HepG2 (cell line): ENCODE measurements around the gene ATP6V0A1. TPM values are rescaled to one million over a fixed set of nuclear protein-coding genes. Genes with fewer than 3 reads are reported as not detected.

Experiments used
- BRD4 ChIP-seq: sonication (generic); formaldehyde crosslinking; IDR thresholded peaks from 2 replicates; pipeline ENCODE4 v1.4.0; 2020; ENCODE audit warnings: missing genetic modification reagents
- DR1 ChIP-seq: sonication (generic); formaldehyde crosslinking; IDR thresholded peaks from 2 replicates; pipeline ENCODE4 v1.8.0; 2021; ENCODE audit warnings: mild to moderate bottlenecking, missing genetic modification reagents, inconsistent platforms
- ETV5 ChIP-seq: IDR thresholded peaks from 2 replicates; pipeline ENCODE4 v1.6.1; 2018; ENCODE audit warnings: missing biosample characterization, missing genetic modification reagents, inconsistent platforms, borderline replicate concordance
- HDAC2 ChIP-seq: sonication (generic); formaldehyde crosslinking; IDR thresholded peaks from 2 replicates; pipeline ENCODE4 v1.4.0; 2020; ENCODE audit warnings: missing genetic modification reagents
- IRX3 ChIP-seq: sonication (generic); formaldehyde crosslinking; IDR thresholded peaks from 2 replicates; pipeline ENCODE4 v1.8.1; 2023; ENCODE audit warnings: mild to moderate bottlenecking, low read depth, missing genetic modification reagents, borderline replicate concordance
- MEIS2 ChIP-seq: sonication (generic); formaldehyde crosslinking; IDR thresholded peaks from 2 replicates; pipeline ENCODE4 v1.9.0; 2021; ENCODE audit warnings: mild to moderate bottlenecking, missing genetic modification reagents
- PAF1 ChIP-seq: IDR thresholded peaks from 2 replicates; pipeline ENCODE4 v1.6.1; 2016; ENCODE audit warnings: missing genetic modification reagents, missing compliant biosample characterization
- RORA ChIP-seq: sonication (generic); formaldehyde crosslinking; IDR thresholded peaks from 2 replicates; pipeline ENCODE4 v1.5.0; 2020; ENCODE audit warnings: mild to moderate bottlenecking, missing genetic modification reagents, moderate library complexity
- ZNF556 ChIP-seq: sonication (generic); formaldehyde crosslinking; IDR thresholded peaks from 2 replicates; pipeline ENCODE4 v1.4.0; 2020; ENCODE audit warnings: mild to moderate bottlenecking, missing genetic modification reagents, borderline replicate concordance
- ZNF883 ChIP-seq: sonication (generic); formaldehyde crosslinking; IDR thresholded peaks from 2 replicates; pipeline ENCODE4 v1.5.1; 2020; ENCODE audit warnings: mild to moderate bottlenecking, missing genetic modification reagents; ENCODE audit errors: not compliant biosample characterization
- polyA plus RNA-seq, 8 experiments: library from polyadenylated mRNA; depleted of rRNA in 3 of 8; stranded (reverse) in 7 of 8; unstranded in 1 of 8; fragments of >200 nt; fragmentation: Illumina TruSeq in 4 of 8; extraction: Trizol in 4 of 8; gene quantifications; 2 replicates each; pipeline versions ENCODE4 v1.2.1 to v1.2.3, GENCODE V29; 2011 to 2016; ENCODE audit warnings: low read depth in 4 of 8, missing spikeins in 1 of 8, mixed read lengths in 1 of 8; ENCODE audit not compliant: insufficient read depth in 1 of 8
- total RNA-seq, 5 experiments: library from RNA; depleted of rRNA; stranded (reverse); fragments of >200 nt; fragmentation: Illumina TruSeq; extraction: Trizol; gene quantifications; 2 replicates each; pipeline ENCODE4 v1.2.3, GENCODE V29; 2016; ENCODE audit warnings: low read depth in 1 of 5
- TF ChIP-seq, protein P1 (sequence below), 2 experiments: fragments of 450-650 bp in 1 of 2; sonication (generic) in 1 of 2; formaldehyde crosslinking in 1 of 2; IDR thresholded peaks; 2 replicates each; pipeline versions ENCODE4 v1.6.1 to v1.8.0; 2016 to 2022; ENCODE audit warnings: antibody characterized with exemption in 1 of 2, mild to moderate bottlenecking in 1 of 2, missing genetic modification reagents in 1 of 2
- TF ChIP-seq, protein P2 (sequence below): sonication (generic); formaldehyde crosslinking; IDR thresholded peaks from 2 replicates; pipeline ENCODE4 v1.5.1; 2020; ENCODE audit warnings: missing genetic modification reagents, mild to moderate bottlenecking, borderline replicate concordance
- TF ChIP-seq, protein P3 (sequence below): sonication (generic); formaldehyde crosslinking; IDR thresholded peaks from 2 replicates; pipeline ENCODE4 v1.5.1; 2020; ENCODE audit warnings: mild to moderate bottlenecking, missing genetic modification reagents

Gene ATP6V0A1
- total and polyA plus RNA-seq, 2 of the 13 experiments (the other 11 are each of a cell fraction or from before 2014, with no cell fraction given): 27.9 to 54.1 TPM

DNA sequence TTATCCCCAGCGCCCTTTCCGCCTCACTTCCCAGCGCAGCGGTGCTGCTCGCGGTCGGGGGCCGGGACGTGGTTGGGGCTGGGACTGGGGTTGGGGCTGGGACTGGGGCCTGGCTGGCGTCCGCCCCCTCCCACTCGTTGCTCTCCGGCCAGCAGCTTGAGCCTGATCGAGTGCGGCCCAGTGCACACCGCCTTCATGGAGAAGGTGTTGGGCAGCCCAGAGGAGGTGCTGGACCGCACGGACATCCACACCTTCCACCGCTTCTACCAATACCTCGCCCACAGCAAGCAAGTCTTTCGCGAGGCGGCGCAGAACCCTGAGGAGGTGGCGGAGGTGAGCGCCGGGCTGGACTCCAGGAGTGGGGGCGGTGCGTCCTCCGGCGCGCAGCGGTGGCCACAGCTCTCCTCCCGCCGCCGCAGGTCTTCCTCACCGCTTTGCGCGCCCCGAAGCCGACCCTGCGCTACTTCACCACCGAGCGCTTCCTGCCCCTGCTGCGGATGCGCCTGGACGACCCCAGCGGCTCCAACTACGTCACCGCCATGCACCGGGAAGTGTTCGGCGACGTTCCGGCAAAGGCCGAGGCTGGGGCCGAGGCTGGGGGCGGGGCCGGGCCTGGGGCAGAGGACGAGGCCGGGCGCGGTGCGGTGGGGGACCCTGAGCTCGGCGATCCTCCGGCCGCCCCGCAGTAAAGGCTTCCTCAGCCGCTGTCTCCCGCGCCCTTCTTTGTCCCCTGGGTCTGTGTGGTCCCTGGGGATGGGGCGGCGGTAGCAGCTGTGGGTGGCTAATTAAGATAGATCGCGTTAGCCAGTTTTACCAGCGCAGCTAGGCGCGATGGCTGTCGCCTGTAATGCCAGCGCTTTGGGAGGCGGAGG lies 95.8 kb downstream of the ATP6V0A1 start (continued):
- TF ChIP-seq, protein P1, sequence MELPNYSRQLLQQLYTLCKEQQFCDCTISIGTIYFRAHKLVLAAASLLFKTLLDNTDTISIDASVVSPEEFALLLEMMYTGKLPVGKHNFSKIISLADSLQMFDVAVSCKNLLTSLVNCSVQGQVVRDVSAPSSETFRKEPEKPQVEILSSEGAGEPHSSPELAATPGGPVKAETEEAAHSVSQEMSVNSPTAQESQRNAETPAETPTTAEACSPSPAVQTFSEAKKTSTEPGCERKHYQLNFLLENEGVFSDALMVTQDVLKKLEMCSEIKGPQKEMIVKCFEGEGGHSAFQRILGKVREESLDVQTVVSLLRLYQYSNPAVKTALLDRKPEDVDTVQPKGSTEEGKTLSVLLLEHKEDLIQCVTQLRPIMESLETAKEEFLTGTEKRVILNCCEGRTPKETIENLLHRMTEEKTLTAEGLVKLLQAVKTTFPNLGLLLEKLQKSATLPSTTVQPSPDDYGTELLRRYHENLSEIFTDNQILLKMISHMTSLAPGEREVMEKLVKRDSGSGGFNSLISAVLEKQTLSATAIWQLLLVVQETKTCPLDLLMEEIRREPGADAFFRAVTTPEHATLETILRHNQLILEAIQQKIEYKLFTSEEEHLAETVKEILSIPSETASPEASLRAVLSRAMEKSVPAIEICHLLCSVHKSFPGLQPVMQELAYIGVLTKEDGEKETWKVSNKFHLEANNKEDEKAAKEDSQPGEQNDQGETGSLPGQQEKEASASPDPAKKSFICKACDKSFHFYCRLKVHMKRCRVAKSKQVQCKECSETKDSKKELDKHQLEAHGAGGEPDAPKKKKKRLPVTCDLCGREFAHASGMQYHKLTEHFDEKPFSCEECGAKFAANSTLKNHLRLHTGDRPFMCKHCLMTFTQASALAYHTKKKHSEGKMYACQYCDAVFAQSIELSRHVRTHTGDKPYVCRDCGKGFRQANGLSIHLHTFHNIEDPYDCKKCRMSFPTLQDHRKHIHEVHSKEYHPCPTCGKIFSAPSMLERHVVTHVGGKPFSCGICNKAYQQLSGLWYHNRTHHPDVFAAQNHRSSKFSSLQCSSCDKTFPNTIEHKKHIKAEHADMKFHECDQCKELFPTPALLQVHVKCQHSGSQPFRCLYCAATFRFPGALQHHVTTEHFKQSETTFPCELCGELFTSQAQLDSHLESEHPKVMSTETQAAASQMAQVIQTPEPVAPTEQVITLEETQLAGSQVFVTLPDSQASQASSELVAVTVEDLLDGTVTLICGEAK (IDR thresholded peaks at IDR 0.05): no peak
- TF ChIP-seq, protein P1 (CRISPR knock-in tag; IDR thresholded peaks at IDR 0.05): peak; percentile 56; the same call in 1 of the 2 replicates
- peak; percentile 91 for TF ChIP-seq DR1 (CRISPR knock-in tag)
- TF ChIP-seq, protein P2, sequence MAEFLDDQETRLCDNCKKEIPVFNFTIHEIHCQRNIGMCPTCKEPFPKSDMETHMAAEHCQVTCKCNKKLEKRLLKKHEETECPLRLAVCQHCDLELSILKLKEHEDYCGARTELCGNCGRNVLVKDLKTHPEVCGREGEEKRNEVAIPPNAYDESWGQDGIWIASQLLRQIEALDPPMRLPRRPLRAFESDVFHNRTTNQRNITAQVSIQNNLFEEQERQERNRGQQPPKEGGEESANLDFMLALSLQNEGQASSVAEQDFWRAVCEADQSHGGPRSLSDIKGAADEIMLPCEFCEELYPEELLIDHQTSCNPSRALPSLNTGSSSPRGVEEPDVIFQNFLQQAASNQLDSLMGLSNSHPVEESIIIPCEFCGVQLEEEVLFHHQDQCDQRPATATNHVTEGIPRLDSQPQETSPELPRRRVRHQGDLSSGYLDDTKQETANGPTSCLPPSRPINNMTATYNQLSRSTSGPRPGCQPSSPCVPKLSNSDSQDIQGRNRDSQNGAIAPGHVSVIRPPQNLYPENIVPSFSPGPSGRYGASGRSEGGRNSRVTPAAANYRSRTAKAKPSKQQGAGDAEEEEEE (CRISPR knock-in tag): 0 out of 2 replicates have a peak, but pooled peaks have one; percentile 63
- TF ChIP-seq ZNF883 (CRISPR knock-in tag): peak; percentile 59
- peak; percentile 79 for TF ChIP-seq MEIS2 (CRISPR knock-in tag)
- no peak for TF ChIP-seq PAF1 (CRISPR knock-in tag)
- TF ChIP-seq BRD4: peak; percentile 91
- TF ChIP-seq RORA (CRISPR knock-in tag): no peak; the same call in 1 of the 2 replicates
- peak; percentile 90 for TF ChIP-seq ETV5 (CRISPR knock-in tag)
- peak; percentile 89 for TF ChIP-seq HDAC2 (CRISPR knock-in tag)
- TF ChIP-seq ZNF556: peak; percentile 96; the same call in 1 of the 2 replicates
- TF ChIP-seq, protein P3, sequence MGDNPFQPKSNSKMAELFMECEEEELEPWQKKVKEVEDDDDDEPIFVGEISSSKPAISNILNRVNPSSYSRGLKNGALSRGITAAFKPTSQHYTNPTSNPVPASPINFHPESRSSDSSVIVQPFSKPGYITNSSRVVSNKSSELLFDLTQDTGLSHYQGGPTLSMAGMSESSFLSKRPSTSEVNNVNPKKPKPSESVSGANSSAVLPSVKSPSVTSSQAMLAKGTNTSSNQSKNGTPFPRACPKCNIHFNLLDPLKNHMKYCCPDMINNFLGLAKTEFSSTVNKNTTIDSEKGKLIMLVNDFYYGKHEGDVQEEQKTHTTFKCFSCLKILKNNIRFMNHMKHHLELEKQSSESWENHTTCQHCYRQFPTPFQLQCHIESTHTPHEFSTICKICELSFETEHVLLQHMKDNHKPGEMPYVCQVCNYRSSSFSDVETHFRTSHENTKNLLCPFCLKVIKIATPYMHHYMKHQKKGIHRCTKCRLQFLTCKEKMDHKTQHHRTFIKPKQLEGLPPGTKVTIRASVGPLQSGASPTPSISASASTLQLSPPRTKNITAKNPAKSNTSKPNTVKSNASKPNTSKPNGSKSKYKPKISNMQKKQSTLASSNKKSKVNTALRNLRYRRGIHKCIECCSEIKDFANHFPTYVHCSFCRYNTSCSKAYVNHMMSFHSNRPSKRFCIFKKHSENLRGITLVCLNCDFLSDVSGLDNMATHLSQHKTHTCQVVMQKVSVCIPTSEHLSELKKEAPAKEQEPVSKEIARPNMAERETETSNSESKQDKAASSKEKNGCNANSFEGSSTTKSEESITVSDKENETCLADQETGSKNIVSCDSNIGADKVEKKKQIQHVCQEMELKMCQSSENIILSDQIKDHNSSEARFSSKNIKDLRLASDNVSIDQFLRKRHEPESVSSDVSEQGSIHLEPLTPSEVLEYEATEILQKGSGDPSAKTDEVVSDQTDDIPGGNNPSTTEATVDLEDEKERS (CRISPR knock-in tag): peak; percentile 61; the same call in 1 of the 2 replicates
- TF ChIP-seq IRX3 (CRISPR knock-in tag): peak; percentile 59; the same call in 1 of the 2 replicates
